Iris pigment epithelial cell (primary cell): ENCODE results near the gene PRSS38.

ENCODE experiments used
- DNase-seq: peaks from one replicate; pipeline ENCODE4 v3.0.0-alpha.2; 2011; ENCODE audit warnings: low read depth

PRSS38 gene

GRCh38 chr1:227779021-227779441 is 36.4 kb upstream of the PRSS38 start:
- no peak for DNase-seq

GRCh38 chr1:227779685-227780084 is 35.8 kb upstream of the PRSS38 start:
- DNase-seq: no peak

DNA sequence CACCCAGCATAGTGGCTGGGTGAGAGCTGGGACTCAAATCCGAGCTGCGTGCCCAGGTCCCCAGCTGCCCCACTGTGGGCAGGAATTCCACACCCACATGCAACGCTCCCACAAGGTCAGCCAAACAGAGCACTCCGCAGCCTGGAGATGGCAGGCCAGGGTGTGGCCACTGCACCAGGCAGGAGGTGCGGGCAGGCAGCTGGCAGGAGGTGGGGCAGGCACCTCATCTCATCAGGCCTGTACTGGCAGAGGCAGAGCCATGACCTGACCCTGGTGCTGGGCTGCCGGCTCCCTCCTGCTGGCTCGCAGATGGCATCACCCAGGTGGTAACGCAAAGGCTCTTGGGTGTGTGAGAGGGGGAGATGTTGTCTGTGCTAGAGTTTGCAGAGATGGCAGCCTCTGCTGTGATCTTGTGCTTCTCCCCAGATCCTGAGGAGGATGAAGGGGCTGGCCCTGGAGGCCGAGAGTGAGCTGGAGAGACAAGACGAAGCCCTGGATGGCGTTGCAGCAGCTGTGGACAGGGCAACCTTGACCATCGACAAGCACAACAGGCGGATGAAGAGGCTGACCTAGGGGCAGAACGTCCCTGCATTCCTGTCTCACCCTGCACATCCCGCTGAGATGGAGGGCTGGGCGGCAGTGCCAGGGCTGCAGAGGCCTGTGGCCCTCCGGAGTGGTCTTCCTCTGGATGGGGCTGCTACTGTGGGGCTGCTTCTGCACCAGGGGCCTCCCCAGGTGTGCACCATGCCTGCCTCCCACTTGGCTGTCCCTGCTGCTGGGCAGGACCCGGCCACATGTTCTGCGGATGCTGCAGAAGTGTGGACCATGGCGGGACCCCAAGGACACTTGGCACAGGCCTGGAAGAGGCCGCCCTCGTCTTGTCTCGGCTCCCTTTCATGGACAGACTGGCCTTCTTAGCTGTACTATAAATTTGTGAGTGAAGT is 35.1 kb upstream of the PRSS38 start:
- no peak for DNase-seq

DNA sequence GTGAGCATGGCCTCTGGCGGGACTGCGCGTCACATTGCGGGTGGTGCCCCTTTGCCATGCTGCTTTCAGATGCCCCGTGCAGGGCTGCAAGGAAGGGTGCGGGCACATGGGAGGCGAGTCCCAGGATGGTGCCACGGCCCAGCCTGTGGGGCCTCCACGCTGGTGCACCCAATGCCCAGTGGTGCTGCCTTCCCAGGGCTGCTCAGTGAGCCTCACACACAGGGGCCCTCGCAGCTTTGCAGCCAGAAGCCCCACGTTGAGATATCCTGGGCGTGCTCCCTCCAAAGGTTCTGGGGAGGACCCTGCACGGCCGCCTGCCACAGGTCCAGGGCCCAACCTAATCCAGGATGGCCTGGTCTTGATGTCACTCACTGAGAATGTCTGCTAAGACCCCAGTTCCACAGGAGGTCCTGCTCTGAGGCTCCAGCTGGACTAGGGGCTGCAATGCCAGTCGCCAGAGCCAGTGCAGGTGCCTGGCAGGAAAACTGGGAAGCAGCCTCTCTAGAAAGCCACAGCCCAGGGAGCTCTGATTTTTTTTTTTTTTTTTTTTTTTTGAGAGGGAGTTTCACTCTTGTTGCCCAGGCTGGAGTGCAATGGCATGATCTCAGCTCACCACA is 34.1 kb upstream of the PRSS38 start:
- DNase-seq: no peak

DNA sequence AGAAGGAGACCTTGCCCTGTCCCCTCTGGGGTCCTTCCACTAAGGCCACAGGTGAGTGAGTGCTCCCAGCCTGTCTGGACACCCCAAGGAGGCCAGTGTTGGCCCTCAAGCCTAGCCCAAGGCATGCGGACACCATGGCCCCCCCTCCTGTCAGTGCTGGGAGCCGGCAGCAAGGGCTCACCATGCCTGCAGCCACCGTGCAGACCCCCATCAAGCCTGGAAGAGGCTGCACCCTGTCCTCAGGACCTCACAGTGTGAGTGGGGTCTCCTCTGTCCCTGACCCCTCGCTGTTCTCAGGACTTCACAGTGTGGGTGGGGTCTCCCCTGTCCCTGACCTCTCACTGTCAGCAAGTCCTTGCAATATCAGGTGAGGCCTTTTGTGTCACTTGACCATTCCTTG is 33.2 kb upstream of the PRSS38 start:
- DNase-seq: no peak

DNA sequence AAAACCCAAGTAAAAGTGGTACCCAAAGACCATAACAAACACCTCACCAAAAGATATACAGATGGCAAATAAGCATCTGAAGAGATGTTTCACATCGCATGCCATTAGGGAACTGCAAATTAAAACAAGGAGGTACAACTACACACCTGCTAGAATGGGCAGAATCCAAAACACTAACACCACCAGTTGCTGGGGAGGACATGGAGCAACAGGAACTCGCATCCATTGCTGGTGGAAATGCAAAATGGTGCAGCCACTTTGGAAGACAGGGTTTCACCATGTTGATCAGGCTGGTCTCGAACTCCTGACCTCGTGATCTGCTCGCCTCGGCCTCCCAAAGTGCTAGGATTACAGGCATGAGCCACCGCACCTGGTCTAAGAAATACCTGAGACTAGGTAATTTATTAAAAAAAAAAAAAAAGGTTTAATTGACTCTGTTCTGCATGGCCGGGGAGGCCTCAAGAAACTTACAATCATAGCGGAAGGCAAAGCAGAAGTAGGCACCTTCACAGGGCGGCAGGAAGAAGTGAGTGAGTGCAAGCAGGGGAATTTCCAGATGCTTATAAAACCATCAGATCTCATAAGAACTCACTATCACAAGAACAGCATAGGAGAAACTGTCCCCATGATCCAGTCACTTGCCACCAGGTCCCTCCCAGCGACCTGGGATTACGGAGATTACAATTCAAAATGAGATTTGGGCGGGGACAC is 30.2 kb upstream of the PRSS38 start:
- no peak for DNase-seq

GRCh38 chr1:227785805-227786671 is 29.4 kb upstream of the PRSS38 start:
- no peak for DNase-seq

- DNase-seq: no peak
Measured at GRCh38 chr1:227786673-227787512, 28.6 kb upstream of the PRSS38 start.

- peak; percentile 91 for DNase-seq
Measured at GRCh38 chr1:227787513-227788270, 27.8 kb upstream of the PRSS38 start.

DNA sequence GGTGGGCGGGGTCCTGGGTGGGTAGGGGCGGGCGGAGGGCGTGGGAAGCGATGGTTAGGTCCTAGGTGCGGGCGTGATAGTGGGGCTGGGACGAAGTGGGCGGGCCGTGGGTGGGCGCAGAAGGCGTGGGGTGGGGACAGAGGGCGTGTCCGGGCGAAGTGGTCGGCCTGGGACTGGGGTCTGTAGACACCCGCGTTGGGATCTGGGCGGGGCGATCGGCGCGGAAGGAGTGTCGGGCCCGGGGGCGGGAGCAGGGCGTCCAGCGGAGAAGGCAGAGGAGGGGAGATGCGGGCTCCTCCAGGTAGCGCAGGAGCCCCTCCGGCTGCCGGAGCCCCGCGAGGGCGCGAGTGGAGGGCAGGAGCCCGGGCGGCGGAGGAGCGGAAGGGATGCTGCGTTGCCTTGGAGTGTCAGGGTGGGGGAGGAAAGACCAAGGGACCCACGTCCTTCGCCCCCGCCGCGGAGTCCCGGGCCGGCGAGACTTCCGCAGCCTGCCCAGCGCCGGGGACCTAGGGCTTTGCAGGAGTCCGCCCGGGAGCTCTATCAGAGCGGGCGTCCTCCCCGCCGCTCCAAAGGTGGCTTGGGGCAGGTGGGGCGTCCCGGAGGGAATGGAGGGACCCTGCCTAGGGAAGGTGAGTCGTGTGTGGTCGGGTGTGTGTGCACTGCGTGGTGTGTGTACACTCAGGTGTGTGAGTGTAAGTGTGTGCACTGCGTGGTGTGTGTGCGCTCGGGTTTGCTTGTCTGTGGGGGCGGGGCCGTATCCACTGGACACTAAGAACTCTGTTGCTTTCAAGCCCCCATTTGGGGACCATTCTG is 27.0 kb upstream of the PRSS38 start:
- peak; percentile 44 for DNase-seq

DNA sequence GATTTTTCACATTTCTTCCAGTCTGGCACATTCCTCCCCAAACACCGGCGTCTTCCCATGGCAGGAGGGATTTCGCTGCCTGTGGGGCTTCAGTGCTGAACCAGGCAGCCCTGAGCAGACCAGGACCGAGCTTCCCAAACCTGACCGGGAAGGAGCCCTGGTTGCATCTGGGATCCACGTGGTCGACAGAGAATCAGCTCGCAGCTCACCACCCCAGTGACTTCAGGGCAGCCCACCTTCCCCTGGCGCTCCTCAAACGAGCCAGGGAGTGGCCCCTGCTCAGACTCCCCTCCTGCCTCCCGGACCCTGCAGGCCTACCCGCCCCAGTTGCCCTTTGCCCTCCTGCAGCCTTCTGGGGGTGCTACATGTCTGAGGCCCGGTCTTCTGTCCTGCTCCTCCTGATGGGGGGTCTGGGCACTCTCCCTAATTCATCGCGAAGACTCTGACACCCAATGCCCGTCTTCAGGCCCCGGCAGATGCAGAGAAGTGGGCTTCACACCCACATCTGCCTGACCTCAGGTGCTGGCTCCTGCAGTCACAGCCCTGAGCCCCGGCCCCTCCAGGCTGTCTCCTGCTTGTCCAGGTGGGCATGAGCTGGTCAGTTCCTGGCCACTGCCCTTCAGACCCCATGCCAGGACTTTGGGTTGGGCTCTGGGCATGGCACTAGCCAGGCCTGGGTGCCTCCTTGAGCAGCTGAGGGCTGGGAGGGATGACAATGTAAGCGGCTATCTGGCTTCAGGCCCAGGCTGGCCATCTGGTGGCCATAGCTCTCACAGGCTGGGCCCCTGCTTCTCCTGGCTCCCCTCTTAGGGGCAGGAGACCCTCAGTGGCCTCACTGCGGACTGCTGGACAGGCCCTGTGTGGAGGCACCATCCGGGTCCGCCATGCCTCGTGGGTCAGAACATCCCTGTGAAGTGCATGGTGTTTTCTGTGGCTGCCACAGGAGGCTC is 26.1 kb upstream of the PRSS38 start:
- no peak for DNase-seq

- DNase-seq: no peak
Measured at GRCh38 chr1:227790034-227790400, 25.5 kb upstream of the PRSS38 start.

DNA sequence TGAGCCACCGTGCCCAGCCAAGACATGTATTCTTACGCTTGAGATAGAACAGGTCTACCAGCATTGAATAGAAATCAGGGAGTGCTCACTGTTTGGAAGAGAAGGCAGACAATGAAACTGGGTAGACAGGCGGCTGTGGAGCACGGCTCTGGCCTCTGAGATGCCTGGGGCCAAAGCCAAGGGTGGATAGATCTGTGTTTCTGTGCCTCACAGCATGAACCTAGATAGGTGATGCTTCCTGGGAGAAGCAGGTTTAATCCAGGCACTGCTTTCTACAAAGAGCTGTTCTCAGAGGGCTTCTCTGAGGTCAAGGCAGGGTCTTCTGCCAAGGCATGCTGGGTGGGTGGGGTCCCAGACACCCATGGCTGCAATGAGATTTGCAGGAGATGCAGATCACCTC is 24.6 kb upstream of the PRSS38 start:
- no peak for DNase-seq

GRCh38 chr1:227791425-227792143 is 23.9 kb upstream of the PRSS38 start:
- no peak for DNase-seq

GRCh38 chr1:227792216-227793078 is 23.0 kb upstream of the PRSS38 start:
- DNase-seq: no peak
